HG03342 (cell line): Measurements from ENCODE around the gene S100A12.
"Not testable (repeated sequence)": the region's sequence is repeated elsewhere in the genome, so short reads cannot be mapped to it uniquely, and the experiment has no call there.

Source experiments
- ATAC-seq: cut with Tn5 transposase; IDR thresholded peaks from one replicate; pipeline ENCODE4 v1.9.1; 2021; ENCODE audit warnings: mild to moderate bottlenecking, moderate library complexity; ENCODE audit not compliant: unreplicated experiment

S100A12 gene

DNA sequence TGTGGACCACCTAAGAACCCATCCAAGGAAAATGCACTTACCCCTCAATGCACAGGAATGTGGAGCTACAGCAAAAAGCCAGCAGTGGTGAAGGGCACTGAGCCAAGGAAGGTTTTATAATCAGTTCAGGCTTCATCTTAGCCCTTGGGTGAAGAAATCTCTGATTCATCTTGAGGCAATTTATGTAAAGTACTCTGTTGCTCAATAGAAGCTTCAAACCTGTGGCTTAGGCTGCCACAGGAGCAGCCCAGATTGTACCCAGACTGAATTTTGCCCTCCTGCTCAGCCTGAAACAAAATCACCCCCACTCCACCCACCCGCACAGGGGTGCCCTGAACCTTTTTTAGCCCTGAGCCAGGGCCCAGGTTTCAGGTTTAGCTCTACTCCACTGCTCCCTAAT, at the start of gene S100A12:
TSS of gene S100A12 (minus strand) at position 111 of the 400 bp plus-strand sequence. CDS start 1,029 bp downstream, outside the sequence.
- ATAC-seq = no peak

DNA sequence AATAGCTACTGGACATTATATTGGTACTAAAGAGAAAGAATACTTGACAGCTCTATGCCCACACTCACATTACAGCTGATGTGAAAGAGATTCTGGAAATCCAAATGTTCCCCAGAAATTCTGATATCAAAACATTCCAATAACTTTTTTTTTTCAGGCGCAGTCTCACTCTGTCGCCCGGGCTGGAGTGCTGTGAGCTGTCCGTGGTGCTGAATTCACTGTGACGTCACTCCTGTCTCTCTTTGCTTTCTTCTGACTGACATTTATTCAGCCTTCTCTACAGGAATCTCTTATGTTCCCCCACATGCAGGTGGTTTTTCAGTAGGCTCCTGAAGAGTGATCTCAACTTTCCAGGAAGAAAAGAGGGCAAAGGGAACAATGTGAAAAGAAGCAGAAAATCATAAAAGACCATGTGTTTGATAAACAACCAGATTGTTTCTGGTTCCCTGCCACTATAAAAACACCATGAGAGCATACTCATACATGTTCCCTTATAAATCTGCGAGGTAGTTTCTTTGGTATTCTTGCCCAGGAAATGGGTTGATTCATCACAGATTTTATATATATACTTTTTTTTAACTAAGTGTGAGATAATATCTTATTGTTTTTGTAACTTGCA, 47.1 kb upstream of the S100A12 start:
- ATAC-seq = no peak

DNA sequence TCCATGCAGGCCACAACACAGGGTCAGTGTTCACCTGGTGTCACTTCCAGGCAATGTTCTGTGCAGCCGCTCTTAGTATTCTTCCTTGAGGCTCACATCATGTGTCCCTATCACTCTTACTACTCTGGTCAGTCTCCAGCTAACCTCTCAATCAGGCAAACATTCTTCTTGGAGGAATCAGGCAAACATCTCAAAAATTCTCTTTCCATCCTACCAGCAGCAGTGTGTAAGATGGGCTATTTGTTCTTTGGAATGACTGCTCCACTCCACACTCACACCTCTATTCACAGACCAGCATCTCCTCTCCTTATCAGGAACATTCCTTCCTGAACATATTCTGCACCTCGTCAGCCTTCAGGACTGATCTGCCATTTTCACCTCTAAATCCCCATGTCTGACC, 44.9 kb upstream of the S100A12 start:
- ATAC-seq = no peak

DNA sequence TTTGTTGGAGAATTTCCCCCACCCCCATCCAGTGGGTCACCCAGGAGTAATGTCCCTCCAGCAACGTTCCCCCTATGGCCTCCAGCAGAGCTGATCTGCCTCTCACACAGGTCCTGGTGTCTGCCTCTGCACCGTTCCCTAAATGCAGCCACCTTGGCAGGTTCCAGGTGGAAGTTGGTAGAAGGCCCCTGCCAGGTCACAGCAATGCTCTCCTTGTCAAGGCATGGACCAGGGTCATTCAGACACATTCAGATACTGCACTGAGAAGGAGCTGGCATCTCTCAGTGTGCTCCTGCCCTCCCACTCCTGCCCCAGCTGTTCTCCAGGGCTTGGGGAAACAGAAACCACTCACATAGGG, 44.0 kb upstream of the S100A12 start:
- ATAC-seq = not testable (repeated sequence)

DNA sequence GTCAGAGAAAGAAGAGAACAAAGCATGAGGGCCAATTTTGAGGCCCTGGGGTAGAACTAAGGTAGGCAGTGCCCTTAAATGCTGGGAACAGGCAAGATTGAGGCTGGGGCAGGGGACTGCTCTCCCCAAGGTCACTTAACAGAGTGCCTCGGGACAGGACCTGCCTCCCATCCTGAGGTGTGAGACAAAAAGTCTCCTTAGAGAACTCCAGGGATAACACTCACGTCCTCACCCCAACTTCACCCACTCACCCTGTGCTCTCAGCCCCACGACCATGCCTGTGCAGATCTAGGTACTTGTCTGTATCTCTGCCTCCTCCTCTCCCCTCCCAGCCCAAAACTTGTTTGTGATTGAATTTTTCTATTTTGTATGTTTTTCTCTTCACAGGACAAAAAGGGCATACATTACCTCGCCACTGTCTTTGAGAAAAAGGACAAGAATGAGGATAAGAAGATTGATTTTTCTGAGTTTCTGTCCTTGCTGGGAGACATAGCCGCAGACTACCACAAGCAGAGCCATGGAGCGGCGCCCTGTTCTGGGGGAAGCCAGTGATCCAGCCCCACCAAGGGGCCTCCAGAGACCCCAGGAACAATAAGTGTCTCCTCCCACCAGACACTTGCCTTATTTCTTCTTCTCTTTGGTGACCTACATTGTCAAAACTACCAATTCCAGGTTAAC, 43.5 kb upstream of the S100A12 start:
- not testable (repeated sequence) for ATAC-seq

DNA sequence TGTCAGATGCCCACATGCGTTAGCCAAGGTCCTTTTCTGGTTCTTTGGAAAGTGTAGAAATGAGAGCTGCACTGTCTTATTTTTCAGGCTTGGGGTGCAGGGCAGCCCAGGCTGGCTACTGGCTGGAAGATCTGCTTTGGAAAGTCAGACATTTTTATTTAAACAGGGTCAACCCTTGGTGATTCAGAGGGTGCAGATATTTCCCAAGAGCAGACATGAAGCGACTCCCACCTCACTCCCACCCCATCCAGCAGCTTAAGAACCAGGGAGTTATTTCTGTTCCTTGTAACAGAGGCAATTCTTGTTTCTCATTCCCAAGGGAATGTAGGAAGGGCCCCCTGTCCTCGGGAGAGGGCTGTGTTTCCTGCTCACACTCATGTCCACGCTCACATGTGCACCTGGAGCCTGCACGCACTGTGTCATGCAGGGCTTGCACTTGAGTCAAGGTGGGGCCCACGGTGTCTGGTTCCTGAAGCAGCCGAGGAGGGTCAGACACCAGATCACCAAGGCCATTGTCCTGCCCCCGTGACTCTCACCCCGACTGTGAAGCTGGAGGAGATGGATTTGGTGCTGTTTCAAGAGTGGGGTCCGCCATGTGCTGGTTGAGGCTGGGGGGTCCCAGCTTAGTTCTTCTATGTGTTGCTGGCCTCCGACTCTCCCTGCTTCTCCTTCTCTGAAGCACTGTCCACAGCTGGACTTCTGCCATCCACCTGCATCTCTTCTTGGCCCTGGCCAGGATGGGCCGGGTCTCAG, 41.9 kb upstream of the S100A12 start:
- ATAC-seq = no peak

DNA sequence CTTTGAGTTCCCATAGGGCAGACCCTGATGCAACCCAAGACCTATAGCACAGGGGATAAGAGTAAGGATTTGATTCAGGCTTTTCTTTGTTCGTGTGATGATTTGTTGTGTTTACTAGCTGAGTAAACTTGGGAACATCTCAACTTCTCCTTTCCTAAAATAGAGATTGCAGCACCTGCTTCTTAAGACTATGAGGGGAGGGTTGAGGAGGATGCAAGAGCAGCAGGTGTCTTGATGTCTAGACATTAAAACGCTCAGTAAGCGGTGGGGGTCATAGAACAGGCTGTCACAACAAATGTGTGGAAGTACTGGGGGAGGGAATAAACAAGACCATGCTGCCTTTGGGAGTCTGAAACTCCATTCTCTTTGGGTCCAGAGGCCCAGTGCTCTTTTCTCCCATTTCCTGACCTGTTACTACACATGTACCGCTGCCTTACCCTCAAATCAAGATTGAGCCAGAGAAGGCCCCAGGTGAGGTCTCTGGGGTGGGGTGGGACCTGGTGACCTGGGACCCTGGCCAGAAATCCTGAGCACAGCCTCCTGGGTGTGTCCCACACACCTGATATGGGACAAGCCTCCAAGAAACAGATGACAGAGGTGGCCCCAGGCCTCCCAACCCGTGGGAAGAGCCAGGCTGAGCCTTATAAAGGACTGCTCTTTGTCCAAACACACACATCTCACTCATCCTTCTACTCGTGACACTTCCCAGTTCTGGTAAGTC, 40.6 kb upstream of the S100A12 start, which contains the start of gene S100A7A:
TSS of gene S100A7A (plus strand) at position 671 of the 721 bp plus-strand sequence. CDS start 1,563 bp downstream, outside the sequence.
- ATAC-seq = no peak

DNA sequence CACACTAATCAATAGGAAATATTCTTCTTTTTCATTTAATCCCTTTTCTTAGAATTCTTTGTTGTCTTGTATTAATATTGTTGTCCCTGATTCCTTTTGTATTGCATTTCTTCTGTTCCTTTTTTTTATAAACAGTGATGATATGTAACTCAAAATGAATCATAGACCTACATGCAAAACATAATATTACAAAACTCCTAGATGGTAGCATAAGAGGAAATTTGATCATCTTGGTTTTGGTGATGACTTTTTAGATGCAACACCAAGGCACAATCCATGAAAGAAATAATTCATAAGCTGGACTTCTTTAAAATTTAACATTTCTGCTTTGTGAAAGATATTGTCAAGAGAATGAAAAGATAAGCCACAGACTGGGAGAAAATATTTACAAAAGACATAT, 38.5 kb upstream of the S100A12 start:
- ATAC-seq = not testable (repeated sequence)

DNA sequence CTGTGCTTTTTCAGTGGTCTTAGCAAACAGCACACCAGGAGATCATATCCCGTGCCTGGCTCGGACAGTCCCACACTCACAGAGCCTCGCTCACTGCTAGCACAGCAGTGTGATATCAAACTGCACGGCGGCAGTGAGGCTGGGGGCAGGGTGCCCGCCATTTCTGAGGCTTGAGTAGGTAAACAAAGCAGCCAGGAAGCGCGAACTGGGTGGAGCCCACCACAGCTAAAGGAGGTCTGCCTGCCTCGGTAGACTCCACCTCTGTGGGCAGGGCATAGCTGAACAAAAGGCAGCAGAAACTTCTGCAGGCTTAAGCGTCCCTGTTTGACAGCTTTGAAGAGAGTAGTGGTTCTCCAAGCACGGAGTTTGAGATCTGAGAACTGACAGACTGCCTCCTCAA, 31.9 kb upstream of the S100A12 start:
- not testable (repeated sequence) for ATAC-seq

DNA sequence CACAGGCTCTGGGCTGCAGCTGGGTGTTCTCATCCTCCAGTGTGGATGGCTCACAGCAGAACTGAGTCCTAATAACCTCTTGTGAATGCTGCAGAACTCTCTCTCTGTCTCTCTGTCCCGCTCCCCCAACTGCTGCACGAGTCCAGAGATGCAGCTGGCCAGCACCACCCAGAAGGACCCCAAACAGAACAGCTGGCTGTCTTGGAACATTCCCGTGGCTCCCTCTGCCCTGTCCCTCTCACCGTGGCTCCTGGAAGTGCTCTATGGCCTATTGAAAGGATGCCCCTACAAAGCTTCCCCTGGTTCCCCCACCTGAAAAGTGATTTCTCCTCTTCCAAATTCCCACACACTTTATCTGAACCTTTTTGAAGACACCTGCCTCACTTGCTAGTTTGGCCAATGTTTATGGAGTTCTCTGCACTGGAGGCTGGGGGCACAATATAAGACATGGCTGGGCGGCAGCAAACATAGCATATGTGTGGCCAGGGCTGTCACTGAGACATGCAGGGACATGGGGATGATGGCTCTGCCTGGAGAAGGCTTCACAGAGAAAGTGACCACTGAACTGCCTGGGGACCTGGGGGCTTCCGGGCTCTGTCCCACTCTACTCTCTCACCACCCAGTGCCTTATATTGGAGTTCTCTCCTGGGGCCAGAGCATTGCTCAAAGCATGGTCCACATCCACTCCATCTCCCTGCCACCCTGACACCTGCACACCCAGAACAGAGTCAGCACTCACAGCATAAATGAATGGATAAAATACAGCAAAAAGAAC, 30.6 kb upstream of the S100A12 start:
- ATAC-seq = not testable (repeated sequence)

DNA sequence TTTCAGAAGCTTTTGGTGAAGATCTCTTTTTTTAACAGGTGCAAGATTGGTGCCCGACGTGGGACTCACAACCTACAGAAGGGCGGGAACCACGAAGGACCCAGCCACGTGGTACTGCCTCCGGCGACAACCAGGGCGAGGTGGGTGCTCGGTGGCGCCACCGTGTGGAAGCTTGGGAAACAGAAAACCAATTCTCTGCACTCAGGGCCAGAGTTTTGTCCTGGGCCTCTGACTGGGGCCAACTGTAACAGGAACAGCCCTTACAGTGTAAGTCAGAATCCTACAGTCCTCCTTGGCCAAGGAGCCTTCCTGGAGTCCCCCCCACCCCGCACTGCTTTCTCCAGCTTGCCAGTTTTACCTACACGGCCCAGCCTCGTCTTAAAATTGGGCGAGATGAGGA, 29.3 kb upstream of the S100A12 start:
- no peak for ATAC-seq

DNA sequence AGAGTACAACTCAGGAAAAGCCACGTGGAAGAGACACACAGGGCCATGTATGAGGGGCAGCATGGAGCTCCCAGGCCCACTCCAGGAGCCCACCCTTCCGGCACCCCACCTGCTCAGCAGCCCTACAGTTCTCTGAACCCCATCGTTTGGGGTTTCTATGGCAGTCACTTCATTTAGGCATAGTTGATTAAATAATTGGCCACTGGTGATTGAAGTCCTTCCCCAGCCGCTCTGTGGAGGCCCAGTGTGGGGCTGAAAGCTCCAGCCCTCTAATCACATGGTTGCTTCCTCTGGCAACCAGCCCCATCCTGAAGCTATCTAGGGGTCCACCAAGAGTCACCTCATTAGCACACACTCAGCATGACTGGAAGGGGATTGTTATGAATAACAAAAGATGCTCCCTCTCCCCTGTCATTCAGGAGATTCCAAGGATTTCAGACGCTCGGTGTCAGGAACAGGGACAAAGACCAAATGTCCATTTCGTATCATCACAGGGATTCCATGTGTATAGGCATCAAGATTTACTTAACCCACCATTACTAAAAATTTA, 28.7 kb upstream of the S100A12 start:
- ATAC-seq = no peak

DNA sequence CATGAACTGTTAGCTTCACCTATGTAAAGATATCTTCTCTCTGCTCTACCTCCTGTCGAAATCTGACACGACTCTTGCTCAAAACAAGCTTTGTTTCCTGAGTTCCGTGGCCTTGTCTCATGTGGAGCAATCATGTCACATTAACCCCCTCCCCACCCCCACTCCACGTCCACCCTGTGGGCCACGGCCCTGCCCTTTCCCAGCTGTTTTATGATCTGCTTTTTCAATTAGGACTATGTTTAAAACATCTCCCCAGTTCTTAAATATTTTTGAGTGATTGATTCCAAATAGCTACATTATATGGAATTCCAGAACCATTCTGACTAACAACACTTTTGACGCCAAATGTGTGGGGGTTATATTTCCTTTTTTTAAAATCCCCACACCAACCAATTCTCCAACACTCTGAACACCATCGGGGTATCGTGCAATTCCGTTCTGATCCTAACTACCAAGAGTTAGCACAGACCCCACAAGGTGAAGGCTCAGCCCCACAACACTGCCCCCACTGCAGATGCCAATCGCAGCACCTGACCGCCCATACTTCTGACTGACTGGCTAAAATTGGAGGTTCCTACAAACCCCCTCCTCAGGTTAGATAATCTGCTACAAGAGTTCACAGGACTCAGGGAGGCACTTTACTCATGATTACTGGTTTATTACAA, 28.1 kb upstream of the S100A12 start:
- ATAC-seq = no peak

DNA sequence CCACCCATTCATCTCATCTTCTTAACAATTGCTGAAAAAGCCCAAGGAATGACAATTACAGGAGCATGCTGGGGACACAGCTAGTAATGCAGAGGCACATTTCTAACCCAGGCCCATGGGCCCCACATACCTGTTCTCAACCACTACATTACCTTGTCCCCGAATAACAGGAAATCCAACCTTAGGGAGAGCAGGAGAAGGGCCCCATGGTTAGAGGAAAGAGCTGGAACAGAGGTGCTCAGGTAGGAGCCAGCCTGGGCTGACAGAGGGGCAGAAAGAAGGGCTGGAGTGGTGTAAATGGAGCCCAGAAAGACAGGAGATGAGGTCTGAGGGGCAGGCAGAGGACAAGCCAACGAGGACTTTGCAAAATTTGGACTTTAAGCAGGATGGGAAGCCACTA, 26.8 kb upstream of the S100A12 start:
- no peak for ATAC-seq

DNA sequence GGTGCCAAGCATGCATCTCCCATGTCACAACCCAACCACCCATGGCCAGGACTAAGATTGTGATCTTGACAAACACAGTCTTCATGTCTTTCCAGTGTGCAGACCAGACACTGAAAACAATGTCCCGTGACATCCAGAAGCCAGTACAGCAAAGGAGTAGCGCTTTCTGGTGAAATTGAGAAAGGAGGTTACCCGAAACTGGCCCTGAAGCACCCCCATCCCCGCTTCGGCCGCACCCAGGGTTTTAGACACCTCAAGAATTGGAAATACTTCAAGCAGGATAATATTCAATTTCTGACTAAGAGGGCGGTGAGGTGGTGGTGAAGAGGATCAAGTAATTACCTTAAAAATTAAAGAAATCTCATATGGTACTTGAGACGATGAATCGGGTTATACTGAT, 26.0 kb upstream of the S100A12 start:
- ATAC-seq = no peak

DNA sequence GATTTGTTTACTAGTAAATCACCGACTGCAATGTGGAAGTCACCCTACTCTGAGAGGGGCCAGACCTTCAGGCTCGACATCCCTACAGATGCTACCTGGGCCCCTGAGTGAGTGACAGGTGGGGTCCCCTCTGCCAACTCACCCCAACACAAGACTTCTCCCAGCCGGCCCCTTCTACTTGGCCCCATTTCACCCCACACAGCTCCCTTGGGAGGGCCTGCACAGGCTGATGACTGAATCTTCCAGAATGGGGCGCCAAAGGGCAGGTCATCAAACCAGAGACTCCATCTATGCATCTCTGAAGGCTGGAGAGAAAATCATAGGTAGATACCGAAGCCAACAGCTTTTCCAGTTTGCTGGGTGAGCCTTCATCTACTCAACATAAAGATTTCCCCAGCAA, 24.8 kb upstream of the S100A12 start:
- no peak for ATAC-seq

DNA sequence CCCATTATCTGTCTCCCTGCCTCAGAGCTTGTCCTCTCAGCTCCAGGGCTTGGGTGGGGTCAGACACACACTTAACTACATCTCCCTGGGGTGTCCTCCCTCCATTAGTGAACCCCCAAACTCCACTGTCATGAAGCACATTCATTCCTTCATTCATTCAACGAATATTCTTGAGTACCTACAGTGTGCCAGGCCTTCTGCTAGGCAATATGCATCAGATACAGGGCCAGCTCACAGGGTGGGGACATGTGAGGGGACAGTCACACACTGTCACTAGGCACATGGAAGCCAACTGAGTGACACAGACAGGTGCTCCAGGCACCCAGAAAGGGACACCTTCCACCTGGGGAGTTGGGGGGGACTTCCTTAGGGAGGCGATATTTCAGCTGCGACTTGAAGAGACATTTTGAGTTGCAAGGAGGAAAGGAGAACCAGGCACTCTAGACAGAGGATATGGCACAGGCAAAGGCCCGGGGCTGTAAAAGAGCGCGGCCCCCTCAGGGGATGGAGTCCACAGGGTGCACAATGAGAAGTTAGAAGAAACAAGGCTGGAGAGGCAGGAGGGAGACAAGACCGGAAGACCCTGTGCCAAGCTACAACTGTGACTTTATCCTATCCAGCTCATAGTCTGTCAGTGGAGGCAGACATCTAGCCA, 24.1 kb upstream of the S100A12 start:
- no peak for ATAC-seq

DNA sequence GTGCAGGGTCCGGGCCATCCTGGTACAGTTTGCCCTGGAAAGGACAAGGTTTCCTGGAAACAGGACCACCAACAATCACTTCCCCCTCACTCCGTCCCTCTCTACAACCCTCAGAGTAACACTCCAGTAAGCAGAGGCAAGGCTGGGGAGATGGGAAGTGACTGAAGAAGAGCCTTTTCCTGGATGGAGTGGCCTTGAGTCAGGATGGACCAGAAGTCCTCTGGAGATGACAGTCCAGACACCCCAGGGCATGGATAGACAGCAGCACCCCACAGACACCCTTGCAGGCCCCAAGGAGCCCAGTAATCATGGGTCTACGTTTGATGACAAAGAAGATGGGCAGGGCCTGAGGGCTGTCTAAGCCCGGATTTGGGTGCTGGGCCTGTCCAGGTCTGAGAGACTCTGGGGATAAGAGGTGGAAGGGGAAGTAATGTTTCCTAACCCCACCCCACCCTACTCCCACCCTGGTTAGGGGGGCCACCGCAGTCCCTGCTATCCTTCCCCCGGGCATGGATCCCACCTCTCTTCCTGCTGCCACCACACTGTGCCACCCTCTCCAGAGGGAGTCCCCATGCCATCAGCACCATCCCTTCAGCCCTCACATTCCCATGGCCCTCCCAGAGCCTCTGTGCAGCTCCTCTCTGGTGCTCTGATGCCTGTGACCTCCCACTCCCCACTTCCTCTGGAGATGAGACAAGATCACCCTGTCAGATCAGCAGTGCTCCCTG, 22.7 kb upstream of the S100A12 start:
- ATAC-seq = no peak
